GM12801 (cell line): ENCODE results near the gene PSME3IP1.

Experiments used
- TF ChIP-seq, protein P1 (sequence below): IDR thresholded peaks from one replicate; pipeline ENCODE4 v1.5.1; 2011; ENCODE audit warnings: control low read depth; ENCODE audit not compliant: insufficient read length; ENCODE audit errors: extremely low read depth

PSME3IP1 gene

DNA sequence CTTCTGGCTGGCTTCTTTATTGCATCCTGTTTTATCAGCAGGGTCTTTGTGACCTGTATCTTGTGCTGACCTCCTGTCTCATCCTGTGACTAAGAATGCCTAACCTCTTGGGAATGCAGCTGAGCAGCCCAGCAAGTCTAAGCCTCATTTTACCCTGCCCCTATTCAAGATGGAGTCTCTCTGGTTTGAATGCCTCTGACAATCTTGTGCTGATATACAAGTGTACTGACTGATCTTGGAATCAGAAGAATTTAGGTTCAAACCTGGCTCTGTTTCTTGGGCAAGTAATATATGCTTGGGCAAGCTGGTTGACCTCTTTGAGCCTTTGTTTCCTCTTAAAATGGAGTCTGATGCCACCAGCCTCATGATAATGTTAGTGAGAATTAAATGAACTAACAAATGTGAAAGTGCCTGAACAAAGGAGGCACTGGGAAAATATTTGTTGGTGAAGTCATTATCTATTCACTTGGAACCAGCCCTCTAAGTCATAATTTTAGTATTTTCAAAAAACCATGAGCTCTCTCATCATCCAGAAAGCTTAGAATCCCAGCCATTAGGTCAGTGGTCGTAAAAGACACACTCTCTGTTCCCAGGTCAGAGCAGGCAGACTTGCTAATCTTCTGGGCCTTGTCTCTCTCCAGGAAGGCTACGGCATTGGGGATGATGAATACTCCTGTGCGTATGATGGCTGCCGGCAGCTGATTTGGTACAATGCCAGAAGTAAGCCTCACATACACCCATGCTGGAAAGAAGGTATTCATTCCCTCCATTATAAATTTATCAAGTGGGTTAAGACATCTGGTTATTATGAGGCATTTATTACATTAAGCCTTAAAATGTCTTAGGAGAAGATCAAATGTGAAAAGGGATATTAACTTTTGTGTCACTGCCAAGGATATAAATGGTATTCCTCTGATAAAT lies 41.1 kb upstream of the PSME3IP1 start:
- TF ChIP-seq, protein P1, sequence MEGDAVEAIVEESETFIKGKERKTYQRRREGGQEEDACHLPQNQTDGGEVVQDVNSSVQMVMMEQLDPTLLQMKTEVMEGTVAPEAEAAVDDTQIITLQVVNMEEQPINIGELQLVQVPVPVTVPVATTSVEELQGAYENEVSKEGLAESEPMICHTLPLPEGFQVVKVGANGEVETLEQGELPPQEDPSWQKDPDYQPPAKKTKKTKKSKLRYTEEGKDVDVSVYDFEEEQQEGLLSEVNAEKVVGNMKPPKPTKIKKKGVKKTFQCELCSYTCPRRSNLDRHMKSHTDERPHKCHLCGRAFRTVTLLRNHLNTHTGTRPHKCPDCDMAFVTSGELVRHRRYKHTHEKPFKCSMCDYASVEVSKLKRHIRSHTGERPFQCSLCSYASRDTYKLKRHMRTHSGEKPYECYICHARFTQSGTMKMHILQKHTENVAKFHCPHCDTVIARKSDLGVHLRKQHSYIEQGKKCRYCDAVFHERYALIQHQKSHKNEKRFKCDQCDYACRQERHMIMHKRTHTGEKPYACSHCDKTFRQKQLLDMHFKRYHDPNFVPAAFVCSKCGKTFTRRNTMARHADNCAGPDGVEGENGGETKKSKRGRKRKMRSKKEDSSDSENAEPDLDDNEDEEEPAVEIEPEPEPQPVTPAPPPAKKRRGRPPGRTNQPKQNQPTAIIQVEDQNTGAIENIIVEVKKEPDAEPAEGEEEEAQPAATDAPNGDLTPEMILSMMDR: no peak

DNA sequence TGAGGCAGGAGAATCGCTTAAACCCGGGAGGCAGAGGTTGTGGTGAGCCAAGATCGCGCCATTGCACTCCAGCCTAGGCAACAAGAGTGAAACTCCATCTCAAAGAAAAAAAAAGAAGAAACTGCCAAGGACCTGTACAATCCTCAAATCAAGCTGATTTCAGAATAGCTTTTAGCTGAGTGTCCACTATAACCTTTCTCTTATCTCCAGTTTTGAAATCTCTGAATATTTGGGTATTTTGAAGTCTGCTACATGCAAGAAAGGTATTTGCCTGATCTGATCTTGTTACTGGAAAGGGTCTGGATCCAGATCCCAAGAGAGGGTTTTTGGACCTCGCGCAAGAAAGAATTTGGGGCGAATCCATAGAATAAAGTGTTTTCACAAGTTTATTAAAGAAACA lies 40.1 kb upstream of the PSME3IP1 start:
- TF ChIP-seq, protein P1: no peak

DNA sequence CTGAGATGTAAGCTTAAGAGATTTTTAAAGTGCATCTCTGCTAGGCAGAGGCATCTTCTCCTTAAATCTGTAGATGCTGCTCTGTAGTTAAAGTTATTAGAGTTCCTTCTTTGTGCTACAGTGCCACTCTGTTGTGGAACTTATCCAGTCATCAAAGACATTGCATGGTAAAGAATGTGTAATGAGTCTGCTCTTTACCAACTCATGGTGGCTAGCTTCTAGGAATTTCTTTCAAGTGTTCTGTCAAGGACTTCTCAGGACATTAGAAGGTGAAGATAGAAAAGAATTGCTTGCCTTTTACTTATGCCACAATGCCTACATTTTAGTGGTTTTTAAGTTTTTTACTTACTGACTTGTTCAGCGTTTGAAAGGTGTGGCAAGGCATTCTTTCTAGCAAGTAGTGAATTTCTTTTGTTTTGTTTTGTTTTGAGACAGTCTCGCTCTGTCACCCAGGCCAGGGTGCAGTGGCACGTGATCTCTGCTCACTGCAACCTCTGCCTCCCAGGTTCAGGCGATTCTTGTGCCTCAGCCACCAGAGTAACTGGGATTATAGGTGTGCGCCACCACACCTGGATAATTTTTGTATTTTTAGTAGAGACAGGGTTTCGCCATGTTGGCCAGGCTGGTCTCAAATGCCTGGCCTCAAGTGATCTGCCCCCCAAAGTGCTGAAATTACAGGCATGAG lies 39.0 kb upstream of the PSME3IP1 start:
- TF ChIP-seq, protein P1: no peak

DNA sequence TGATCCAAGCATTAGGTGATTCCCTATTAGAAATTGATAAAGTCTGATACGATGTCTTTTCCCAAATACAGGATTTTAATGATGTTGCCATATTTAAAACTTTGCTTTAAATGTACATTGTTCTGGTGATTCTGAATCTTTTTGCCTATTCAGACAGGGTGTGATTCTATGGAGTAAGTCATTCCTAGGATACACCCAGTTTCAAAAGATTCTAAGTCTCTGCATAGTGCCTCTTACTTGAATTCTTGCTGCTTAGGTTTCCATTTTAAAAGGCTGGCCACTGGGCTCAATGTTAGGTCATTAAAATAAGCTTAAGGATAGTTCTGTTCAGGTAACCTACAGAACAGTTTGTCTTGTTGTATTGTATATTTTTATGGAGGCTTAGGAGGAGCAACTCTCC lies 37.2 kb upstream of the PSME3IP1 start:
- TF ChIP-seq, protein P1: no peak

DNA sequence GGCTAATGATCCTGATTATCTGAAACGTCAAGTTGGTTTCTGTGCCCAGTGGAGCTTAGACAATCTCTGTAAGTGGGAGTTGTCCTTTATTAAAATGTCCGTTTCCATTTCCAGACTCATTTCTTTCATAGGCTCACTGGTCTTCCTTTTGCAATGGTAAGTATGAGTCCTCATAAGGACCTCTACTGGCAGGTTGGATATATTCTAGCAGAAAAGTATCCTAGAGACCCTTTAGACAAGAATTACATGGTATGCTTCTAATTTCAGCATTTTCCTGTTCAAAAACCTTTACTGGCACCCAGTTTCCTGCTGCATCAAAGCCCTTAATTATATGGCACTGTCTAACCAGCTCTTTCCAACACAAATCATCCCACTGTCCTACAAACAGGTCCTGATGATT lies 31.1 kb upstream of the PSME3IP1 start:
- TF ChIP-seq, protein P1: no peak

DNA sequence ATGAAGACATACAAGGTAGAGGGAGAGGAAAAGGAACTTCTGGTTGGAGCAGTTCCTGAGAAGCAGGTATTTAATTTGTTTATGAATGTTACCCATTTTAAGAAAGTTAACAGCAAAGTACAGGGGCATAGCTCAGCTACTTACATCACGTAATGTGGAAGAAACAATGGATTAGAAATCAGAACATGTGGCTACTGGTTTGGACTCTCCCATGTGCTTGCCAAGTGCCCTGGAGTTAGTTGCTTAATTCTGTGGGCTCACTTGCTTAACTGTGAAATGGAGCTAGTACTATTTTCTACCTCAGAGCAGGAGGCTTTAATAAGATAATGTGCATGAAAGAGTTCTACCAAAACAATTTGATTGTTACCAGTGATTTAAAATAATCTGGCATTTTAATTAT lies 27.6 kb upstream of the PSME3IP1 start:
- TF ChIP-seq, protein P1: no peak

DNA sequence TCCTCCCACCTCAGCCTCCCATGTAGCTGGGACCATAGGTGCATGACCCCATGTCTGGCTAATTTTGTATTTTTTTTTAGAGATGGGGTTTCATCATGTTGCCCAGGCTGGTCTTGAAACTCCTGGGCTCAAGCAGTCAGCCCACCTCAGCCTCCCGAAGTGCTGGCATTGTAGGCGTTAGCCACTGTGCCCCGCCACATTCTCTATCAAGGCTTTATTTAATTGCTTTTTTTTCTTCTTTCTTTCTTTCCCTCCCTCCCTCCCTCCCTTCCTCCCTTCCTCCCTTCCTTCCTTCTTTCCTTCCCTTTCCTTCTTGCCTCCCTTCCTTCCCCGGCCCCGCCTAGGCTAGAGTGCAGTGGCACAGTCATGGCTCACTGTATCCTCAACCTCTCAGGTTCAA lies 23.9 kb upstream of the PSME3IP1 start:
- TF ChIP-seq, protein P1: no peak
